ENCODE measurements around the gene CYP1A1. TPM values are rescaled to one million over a fixed set of nuclear protein-coding genes. Genes with fewer than 3 reads are reported as not detected.
A peak's percentile ranks its signal among the peaks of the same experiment; 100 is the strongest.

Gene CYP1A1
- total RNA-seq, 1 experiment from 2014 or later: 0.26 TPM

DNA sequence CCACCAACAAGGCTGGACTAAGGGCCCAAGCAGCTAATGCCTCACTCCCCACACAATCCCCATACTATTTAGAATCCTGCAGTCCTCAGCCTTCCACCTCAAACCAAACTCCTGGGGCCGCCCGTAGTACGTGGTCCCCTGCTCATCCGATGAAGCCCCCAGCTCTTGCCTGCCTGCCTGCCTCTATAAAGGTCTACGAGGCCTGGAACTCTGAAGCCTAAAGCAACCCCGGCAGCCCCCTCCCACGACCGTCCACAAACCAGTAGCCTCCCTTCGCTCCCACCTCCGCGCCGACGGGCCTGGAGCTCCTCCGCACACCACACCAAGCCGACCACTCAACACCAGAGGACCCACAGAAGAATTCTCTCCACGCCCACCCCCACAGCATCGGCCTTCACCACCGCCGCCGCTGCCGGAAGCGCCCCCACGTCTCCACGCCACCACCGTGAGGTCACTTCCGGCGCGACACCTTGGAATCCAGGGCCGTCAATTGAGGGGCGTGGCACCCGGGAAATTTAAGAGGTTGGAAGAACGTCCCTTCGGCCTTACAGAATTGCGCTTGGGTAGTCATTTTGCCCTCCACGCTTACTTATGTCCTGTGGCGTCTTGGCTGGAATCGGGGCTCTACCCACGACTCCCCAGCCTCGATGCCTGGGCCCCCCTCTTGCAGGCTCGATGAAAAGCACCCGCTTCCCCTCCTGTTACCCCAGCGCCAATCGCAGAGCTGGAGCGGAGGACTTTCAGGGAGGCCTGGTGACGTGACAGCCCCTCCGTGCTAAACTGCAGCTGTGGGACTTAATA is 29.5 kb downstream of the CYP1A1 start, which contains the start of gene EDC3:
TSS of gene EDC3 (minus strand) at position 428 of the 801 bp plus-strand sequence. CDS start 20,900 bp downstream, outside the sequence.
- ChIA-PET POLR2A (interaction anchor here (0.8 to 1.6 kb wide), 3 partner anchors 12 to 65 kb away, joined by 5 to 7 read pairs (median 5); no protein-coding TSS in a partner anchor), CTCF (interaction anchor here (0.7 to 1.0 kb wide), 3 partner anchors 64 to 75 kb away, joined by 3 to 6 read pairs (median 5); no protein-coding TSS in a partner anchor)
- H3K4me1 Mint-ChIP-seq: peaks cover 11% of the 10 kb centered on the region
- DNase-seq (ENCODE audit: low spot score) (peak; percentile 87), ATAC-seq (peak; percentile 91)
- H3K36me3 Mint-ChIP-seq: peaks cover 2% of the 10 kb centered on the region; the same call in 1 of the 2 replicates
- peak within 1 kb of the TSS; percentile 99 for H3K27ac Mint-ChIP-seq
- H3K9me3 Mint-ChIP-seq: no peaks in the 10 kb centered on the region
- peaks cover 9% of the 10 kb centered on the region for H3K27me3 Mint-ChIP-seq (ENCODE audit: low read depth)
- H3K4me3 Mint-ChIP-seq: peak within 1 kb of the TSS; percentile 100
- TF ChIP-seq RORB (CRISPR knock-in tag; IDR thresholded peaks at IDR 0.05) (no peak), RELA (CRISPR knock-in tag; IDR thresholded peaks at IDR 0.05; ENCODE audit: borderline replicate concordance) (no peak), CBFB (CRISPR knock-in tag; IDR thresholded peaks at IDR 0.05; ENCODE audit: low read depth) (no peak), ZBTB21 (CRISPR knock-in tag; IDR thresholded peaks at IDR 0.05; ENCODE audit: borderline replicate concordance) (no peak), TEAD4 (CRISPR knock-in tag; IDR thresholded peaks at IDR 0.05) (peak; percentile 54; the same call in 1 of the 2 replicates), FOXJ3 (CRISPR knock-in tag; IDR thresholded peaks at IDR 0.05; ENCODE audit: borderline replicate concordance) (no peak), CREB1 (CRISPR knock-in tag; IDR thresholded peaks at IDR 0.05) (0 out of 2 replicates have a peak, but pooled peaks have one; percentile 45), GABPB1 (CRISPR knock-in tag; IDR thresholded peaks at IDR 0.05) (peak; percentile 87; the same call in 1 of the 2 replicates), KAT7 (CRISPR knock-in tag; IDR thresholded peaks at IDR 0.05; ENCODE audit: borderline replicate concordance) (no peak), ZNF671 (CRISPR knock-in tag; IDR thresholded peaks at IDR 0.05) (no peak), ELF4 (CRISPR knock-in tag; IDR thresholded peaks at IDR 0.05; ENCODE audit: low read depth) (no peak), ZNF396 (CRISPR knock-in tag; IDR thresholded peaks at IDR 0.05; ENCODE audit: borderline replicate concordance) (no peak), ZNF423 (CRISPR knock-in tag; IDR thresholded peaks at IDR 0.05) (no peak), NR3C1 (CRISPR knock-in tag; conservative IDR thresholded peaks at IDR 0.05; ENCODE audit: low read depth) (no peak), ZNF416 (CRISPR knock-in tag; IDR thresholded peaks at IDR 0.05) (no peak), ETV6 (CRISPR knock-in tag; IDR thresholded peaks at IDR 0.05) (no peak; the same call in 1 of the 2 replicates), ZNF219 (CRISPR knock-in tag; IDR thresholded peaks at IDR 0.05; ENCODE audit: borderline replicate concordance) (no peak), NR1H2 (CRISPR knock-in tag; IDR thresholded peaks at IDR 0.05) (no peak)
- TF ChIP-seq, protein P1, sequence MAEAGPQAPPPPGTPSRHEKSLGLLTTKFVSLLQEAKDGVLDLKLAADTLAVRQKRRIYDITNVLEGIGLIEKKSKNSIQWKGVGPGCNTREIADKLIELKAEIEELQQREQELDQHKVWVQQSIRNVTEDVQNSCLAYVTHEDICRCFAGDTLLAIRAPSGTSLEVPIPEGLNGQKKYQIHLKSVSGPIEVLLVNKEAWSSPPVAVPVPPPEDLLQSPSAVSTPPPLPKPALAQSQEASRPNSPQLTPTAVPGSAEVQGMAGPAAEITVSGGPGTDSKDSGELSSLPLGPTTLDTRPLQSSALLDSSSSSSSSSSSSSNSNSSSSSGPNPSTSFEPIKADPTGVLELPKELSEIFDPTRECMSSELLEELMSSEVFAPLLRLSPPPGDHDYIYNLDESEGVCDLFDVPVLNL (CRISPR knock-in tag; IDR thresholded peaks at IDR 0.05; ENCODE audit: borderline replicate concordance, low read depth): peak; percentile 95
- TF ChIP-seq, protein P2, sequence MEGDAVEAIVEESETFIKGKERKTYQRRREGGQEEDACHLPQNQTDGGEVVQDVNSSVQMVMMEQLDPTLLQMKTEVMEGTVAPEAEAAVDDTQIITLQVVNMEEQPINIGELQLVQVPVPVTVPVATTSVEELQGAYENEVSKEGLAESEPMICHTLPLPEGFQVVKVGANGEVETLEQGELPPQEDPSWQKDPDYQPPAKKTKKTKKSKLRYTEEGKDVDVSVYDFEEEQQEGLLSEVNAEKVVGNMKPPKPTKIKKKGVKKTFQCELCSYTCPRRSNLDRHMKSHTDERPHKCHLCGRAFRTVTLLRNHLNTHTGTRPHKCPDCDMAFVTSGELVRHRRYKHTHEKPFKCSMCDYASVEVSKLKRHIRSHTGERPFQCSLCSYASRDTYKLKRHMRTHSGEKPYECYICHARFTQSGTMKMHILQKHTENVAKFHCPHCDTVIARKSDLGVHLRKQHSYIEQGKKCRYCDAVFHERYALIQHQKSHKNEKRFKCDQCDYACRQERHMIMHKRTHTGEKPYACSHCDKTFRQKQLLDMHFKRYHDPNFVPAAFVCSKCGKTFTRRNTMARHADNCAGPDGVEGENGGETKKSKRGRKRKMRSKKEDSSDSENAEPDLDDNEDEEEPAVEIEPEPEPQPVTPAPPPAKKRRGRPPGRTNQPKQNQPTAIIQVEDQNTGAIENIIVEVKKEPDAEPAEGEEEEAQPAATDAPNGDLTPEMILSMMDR (IDR thresholded peaks at IDR 0.05): no peak
- TF ChIP-seq, protein P3, sequence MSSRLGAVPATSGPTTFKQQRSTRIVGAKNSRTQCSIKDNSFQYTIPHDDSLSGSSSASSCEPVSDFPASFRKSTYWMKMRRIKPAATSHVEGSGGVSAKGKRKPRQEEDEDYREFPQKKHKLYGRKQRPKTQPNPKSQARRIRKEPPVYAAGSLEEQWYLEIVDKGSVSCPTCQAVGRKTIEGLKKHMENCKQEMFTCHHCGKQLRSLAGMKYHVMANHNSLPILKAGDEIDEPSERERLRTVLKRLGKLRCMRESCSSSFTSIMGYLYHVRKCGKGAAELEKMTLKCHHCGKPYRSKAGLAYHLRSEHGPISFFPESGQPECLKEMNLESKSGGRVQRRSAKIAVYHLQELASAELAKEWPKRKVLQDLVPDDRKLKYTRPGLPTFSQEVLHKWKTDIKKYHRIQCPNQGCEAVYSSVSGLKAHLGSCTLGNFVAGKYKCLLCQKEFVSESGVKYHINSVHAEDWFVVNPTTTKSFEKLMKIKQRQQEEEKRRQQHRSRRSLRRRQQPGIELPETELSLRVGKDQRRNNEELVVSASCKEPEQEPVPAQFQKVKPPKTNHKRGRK (CRISPR knock-in tag; IDR thresholded peaks at IDR 0.05; ENCODE audit: borderline replicate concordance): no peak
- TF ChIP-seq, protein P4, sequence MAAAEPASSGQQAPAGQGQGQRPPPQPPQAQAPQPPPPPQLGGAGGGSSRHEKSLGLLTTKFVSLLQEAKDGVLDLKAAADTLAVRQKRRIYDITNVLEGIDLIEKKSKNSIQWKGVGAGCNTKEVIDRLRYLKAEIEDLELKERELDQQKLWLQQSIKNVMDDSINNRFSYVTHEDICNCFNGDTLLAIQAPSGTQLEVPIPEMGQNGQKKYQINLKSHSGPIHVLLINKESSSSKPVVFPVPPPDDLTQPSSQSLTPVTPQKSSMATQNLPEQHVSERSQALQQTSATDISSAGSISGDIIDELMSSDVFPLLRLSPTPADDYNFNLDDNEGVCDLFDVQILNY (CRISPR knock-in tag; IDR thresholded peaks at IDR 0.05): no peak
- TF ChIP-seq, protein P5, sequence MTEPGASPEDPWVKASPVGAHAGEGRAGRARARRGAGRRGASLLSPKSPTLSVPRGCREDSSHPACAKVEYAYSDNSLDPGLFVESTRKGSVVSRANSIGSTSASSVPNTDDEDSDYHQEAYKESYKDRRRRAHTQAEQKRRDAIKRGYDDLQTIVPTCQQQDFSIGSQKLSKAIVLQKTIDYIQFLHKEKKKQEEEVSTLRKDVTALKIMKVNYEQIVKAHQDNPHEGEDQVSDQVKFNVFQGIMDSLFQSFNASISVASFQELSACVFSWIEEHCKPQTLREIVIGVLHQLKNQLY (CRISPR knock-in tag; IDR thresholded peaks at IDR 0.05): no peak
- TF ChIP-seq, protein P6, sequence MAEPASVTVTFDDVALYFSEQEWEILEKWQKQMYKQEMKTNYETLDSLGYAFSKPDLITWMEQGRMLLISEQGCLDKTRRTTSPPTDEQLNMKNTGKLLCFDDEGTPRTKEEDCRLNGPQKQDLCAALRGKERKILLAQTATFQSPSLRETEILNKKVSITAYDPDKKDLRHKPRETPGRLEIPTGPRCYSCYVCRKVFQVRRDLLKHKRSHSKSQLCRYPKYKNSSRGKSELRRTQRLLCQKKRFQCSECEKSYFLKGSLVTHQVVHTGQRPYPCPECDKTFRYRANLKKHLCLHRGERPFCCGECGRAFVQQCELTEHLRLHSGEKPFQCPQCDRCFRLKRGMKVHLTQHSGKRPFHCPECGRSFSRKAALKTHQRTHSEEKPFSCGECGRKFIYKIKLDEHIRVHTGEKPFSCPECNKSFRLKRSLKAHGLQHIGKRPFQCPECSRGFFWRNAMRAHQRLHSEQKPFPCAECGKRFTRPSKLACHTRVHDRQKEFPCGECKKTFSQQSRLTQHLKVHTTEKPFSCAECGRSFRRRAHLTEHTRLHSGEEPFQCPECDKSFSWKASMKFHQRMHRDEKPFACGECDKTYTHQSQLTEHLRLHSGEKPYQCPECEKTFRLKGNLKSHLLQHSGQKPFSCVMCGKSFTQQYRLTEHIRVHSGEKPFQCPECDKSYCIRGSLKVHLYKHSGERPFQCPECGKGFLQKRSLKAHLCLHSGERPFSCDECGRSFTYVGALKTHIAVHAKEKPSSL (CRISPR knock-in tag; conservative IDR thresholded peaks at IDR 0.05): no peak
